NCI-H460 (cell line): ENCODE results near the gene KCNJ14. TPM values are rescaled to one million over a fixed set of nuclear protein-coding genes. Genes with fewer than 3 reads are reported as not detected.

Experiments
- DNase-seq: peaks from one replicate; pipeline ENCODE4 v3.0.0-alpha.2; 2016; ENCODE audit warnings: low read depth; ENCODE audit errors: extremely low read depth
- total RNA-seq: library from RNA; depleted of rRNA; stranded (reverse); fragments of >200 nt; shearing (Covaris generic); gene quantifications from 2 replicates; pipeline ENCODE4 v1.2.3, GENCODE V29; 2014

KCNJ14 gene
- total RNA-seq, 1 experiment from 2014 or later: 2.0 TPM

DNA sequence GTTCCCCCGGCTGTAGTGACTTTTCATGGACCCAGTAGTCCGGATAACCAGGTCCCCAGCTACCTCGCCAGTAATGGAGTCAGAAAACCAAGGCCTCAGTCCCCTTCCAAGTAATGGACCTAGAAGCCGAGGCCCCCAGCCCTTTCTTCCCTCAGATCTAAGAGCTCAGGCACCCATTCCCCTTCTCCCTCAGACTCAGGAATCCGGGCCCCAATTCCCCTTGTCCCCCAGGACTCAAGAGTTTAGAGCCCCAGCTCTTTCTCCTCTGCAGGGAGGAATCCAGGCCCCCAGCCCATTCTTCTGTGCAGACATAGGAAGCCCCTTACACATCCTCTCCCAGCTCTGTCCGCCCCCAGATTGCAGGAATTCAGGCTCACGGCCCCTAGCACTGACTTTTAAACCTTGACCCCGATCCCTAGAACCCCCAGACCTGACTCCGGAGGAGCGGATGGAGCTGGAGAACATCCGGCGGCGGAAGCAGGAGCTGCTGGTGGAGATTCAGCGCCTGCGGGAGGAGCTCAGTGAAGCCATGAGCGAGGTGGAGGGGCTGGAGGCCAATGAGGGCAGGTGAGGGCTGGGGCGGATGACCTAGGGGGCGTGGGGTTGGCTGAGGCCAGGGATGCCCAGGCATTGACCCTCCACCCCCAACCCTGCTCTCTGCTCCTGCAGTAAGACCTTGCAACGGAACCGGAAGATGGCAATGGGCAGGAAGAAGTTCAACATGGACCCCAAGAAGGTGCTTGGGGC lies 14.7 kb downstream of the KCNJ14 start:
- DNase-seq: no peak

DNA sequence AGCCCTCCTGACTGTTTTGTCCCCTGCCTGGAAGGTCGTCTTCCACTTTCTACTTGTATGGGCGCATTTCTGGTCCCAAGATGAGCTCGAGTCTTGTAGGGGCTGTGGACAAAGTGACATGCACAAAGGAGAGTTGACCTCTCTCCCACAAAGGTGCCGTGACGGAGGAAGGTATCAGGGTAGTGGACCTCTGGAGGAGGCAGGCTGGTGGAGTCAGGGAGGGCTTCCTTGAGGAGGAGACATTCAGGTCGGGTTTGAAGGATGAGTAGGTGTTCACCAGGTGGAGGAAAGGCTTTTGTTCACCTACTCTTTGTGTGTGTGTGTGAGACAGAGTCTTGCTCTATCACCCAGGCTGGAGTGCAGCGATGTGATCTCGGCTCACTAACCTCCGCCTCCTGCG lies 15.5 kb downstream of the KCNJ14 start:
- no peak for DNase-seq

DNA sequence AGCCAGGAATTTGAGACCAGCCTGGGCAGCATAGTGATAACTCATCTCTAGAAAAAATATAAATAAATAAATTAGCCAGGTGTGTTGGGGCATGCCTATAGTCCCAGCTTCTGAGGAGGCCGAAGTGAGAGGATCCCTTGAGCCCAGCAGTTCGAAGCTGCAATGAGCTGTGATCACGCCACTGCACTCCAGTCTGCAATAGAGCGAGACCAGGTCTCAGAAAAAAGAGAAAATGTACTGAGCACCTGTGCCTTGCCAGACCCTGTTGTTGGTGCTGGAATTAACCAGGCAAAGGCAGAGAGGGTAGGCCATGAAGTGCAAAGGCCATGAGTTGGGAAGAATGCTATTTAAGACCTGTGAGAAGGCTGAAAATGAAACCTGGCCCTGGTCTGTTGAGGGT lies 16.5 kb downstream of the KCNJ14 start:
- no peak for DNase-seq

DNA sequence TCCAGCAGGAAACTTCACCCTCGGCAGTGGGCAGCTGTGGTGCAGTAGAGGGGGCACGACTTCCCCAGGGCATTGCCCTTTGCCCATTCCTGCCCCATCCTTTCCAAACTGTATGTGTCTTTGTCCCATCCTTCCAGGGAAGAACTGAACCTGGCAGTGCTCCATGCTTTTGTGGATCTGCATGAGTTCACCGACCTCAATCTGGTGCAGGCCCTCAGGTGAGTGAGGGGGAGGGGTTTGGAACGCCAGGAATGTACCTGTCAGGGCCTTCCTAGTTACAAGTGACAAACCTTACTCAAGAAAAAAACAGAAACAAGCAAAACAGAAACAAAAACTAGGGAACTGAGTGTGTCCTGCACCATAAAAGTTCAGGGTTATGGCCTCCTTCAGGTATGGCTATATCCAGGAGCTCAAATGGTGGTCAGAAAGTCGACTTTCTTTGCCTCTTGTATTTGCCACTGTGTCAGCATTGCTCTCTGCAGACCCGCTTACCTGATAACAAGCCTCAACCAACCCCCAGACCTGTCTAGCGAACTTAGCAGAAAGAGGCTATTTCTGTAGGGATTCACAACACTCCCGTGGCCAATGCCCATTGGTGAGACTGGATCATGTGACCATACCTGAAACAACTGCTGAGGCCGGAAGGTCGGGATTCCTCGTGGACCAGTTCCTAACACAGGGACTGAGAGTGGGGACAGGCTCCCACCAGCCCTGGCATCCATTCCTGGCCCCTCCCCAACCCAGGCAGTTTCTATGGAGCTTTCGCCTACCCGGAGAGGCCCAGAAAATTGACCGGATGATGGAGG lies 18.0 kb downstream of the KCNJ14 start:
- DNase-seq: no peak

DNA sequence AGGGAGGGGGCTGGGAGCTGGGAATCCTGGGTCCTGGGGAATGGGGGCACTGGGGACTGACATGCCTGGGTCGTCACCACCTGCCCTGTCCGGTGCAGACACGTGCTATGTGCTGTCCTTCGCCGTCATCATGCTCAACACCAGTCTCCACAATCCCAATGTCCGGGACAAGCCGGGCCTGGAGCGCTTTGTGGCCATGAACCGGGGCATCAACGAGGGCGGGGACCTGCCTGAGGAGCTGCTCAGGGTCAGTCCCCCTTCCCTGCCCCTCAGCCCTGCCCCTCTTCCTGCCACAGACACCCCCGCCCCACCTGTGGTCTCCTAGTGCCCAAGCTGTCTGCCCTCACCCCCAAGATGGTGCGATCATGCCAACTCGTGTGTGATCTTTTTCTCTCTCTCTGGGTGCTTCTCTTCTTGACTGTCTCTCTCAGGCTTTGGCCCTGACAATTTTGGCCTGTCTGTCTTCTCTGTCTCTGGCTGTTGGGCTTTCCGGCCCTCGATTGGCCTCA lies 18.8 kb downstream of the KCNJ14 start:
- no peak for DNase-seq

DNA sequence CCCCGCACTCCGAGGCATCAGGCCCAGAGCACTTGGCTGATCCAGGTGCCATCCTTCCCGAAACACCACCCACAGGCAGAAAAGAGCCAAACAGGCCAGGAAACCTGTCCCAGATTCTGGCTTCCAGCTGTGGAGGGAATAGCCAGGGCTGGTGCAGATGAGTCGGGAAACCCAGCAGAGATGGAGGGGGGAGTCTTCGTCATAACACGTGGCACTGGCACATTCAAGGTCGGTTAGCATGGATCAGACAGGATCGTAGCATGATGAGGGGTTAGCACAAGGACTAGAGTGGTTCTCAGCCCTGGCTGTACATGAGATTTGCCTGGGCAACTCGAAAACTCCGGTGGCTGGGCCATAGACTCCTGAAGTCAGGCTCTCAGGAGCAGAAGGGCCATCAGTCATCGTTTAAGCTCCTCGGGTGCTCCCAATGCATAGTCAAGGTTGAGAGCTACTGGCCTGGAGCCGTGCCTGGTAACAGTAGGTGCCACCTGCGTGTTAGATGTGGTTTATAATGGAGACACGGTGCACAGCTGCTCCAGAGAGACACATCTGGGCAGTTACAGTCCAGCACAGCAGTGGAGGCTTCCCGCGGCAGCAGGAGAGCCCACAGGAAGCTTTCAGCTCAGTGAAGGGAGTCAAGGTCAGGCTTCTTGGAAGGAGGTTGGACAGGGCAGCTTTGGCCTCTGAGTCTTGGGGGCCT lies 20.1 kb downstream of the KCNJ14 start:
- no peak for DNase-seq

DNA sequence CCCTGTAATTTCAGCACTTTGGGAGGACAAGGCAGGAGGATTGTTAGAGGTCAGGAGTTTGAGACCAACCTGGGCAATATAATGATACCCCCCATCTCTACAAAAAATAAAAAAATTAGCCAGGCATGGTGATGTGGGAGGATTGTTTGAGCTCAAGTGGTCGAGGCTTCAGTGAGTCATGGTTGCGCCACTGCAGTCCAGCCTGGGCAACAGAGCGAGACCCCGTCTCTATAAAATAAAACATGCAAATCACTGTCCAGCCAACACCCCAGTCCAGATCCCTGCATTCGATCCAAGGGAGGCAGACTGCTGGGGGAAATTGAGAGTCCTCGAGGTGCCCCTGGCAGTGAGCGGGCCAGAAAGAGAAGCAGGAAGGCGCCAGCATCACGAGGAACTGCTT lies 20.8 kb downstream of the KCNJ14 start:
- no peak for DNase-seq

DNA sequence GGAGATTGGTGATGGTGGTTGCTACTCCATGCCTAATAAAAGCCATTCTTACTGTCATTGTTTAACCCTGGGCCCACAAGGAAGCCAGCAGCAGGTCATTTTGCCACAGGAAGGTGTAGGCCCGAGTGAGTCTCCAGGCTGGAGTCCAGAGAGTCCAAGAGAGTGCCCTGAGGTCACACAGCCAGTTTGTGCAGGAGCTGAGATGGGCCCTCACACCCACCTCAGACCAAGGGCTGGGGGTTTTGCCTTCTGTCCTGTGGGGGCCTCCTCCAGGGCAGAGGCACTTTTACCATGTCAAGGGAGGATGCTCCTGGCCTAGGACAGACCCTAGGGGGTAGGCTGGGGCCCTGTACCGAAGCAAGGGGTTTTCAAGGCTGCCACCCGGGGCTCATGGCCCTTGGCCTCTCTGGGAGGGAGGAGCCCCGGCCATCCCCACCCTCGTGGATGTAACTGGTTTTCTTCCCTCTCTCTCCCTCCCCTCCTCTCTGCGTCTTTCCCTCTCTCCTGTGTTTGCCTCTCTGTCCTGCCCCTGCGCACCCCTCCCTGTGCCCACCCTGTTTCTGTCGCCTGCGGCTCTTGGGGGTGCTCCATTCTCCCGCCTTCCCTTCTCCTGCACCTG lies 21.8 kb downstream of the KCNJ14 start:
- DNase-seq: no peak

DNA sequence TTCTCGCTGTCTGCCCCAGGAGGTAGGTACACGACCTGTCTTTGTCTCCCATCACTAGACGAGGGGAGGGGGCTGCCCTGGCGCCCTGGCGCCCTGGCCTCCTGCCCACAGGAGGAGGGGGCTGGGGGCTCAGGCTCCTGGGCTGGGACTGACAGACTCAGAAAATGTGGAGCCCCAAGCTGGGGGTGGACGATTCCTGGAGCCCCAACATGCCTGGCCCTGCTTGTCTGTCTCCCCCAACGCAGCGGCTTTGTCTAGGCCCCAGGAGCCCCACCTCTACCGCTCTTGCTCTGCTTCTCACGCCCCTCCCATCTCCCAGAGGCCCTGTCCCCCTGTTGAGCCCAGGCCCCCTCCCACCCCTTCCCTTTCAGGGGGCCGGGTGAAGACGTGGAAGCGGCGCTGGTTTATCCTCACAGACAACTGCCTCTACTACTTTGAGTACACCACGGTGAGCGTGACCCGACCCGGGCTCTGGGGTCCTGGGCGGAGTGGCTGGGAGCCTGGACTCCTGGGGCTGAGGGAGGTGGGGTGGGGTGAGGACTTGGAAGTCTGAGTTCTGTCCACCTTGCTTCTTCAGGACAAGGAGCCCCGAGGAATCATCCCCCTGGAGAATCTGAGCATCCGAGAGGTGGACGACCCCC lies 22.4 kb downstream of the KCNJ14 start:
- DNase-seq: no peak

DNA sequence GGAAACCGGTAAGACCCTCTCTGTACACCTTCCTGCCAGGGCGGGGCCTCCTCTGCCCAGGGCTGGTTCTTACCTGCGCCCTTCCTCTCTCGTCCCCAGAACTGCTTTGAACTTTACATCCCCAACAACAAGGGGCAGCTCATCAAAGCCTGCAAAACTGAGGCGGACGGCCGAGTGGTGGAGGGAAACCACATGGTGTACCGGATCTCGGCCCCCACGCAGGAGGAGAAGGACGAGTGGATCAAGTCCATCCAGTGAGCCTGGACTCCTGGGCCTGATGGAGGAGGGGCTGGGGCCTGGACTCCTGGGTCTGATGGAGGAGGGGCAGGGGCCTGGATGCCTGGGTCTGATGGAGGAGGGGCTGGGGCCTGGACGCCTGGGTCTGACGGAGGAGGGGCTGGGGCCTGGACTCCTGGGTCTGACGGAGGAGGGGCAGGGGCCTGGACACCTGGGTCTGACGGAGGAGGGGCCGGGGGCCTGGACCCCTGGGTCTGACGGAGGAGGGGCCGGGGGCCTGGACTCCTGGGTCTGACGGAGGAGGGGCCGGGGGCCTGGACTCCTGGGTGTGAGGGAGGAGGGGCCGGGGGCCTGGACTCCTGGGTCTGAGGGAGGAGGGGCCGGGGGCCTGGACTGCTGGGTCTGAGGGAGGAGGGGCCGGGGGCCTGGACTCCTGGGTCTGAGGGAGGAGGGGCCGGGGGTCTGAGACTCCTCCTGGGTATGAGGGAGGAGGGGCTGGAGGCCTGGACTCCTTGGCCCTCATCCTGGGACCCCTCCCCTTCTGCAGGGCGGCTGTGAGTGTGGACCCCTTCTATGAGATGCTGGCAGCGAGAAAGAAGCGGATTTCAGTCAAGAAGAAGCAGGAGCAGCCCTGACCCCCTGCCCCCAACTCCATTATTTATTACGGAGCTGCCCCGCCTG lies 23.2 kb downstream of the KCNJ14 start:
- DNase-seq: no peak

DNA sequence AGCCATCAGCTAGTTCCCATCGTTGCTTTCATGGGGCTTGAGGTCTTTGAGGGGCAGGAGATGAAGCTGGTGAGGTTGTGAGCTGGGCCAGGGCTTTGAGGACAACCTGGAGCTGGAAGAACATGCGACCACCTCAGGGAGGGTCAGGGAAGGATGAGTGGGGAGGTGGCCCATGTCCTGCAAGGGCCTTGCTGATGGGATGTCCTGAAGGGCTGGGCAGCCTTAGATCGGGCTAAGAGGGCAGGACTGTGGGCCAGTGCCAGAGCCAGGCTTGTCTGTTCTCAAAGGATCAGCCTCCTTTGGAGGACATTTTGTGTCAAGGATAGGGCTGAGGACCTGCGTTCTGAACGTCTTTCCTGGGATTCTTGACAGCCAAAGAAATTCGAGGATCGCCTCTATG lies 24.3 kb downstream of the KCNJ14 start:
- no peak for DNase-seq

DNA sequence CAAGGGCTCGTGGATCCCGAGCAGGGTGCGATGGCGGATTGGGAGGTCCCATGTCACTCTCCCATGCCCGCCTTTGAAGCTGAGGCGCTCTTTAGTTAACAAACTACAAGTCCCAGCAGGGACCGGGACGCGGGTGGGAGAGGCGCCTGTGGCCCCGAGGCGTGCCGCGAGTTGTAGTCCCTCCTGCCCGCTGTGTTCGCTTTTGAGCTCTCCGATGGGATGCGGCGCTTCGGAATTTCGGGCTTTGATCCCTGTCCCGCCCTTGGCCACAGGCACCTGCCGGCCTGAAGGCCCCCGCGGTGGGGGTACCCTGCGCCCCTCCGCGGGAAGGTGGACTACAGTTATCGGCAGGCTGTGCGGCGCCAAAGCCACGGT lies 24.8 kb downstream of the KCNJ14 start:
- no peak for DNase-seq

DNA sequence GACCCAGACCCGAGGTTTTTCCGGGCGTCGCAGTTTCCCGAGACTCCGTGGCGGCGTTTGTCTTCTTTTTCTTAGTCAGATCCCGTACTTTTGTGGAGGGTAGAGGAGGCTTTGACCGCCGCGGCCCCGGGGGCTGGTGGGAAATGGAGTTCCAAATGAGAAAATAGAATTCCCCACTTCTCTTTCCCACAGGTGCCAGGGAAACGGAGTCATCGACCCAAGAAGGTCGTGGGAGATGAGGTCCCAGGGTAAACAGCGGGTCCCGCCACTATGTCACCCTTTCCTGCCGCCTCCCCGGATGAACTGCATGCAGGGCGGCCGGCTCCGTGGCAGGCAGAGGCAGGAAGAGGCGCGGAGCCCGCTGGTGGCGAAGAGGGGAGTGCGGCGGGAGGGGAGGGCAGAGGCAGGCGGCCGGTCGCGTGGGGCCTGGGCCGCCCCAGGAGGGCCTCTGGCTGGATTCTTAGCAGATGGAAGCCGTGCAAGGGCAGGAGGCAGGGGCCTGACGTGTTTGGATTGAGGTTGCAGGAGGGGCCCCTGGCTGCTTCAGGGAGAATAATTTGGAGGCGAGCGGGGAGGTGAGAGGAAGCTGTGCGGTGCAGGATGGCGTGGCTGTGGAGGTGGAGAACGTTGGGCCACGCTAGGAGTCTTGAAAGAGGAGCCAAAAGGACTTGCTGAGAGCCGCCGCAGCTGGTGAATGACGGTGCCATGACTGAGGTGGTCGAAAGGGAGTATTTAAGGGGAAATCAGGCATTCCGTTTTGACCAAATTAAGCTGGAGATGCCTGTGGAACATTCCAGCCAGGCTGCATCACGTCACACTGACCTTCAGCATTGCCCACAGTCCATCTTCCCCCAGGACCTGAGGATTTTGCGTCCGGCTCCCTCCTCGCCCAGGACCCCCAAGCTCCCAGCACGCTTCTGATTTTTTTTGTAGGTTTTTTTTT lies 25.5 kb downstream of the KCNJ14 start:
- no peak for DNase-seq

DNA sequence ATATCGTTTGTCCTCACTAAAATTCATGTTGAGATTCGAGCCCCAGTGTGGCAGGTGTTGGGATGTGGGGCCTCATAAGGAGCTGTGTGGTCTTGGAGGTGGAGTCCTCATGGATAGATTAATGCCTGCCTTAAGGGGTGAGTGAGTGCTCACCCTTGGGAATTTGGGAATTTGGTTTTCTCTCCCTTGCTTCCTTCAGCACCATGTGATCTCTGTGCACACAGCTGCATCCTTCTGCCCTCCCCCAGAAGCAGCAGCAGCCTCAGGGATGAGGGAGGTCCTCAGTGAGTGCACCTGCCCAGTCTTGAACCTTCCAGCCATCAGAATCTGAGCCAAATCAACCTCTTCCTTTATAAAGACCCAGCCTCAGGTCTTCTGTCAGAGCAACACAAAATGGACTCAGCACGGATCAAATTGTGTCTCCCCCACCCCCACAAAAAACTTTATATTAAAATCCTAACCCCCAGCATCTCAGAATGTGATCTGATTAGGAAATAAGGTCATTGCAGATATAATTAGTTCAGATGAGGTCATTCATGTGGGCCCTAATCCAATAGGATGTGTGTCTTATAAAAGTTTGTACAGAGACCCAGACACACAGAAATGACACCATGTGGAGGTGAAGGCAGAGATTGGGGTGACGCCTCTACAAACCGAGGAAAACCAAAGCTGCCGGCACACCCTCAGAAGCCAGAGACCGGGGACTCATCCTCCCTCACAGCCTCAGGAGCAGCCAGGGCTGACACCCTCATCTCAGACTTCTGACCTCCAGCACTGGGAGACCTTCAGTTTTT lies 26.7 kb downstream of the KCNJ14 start:
- no peak for DNase-seq

DNA sequence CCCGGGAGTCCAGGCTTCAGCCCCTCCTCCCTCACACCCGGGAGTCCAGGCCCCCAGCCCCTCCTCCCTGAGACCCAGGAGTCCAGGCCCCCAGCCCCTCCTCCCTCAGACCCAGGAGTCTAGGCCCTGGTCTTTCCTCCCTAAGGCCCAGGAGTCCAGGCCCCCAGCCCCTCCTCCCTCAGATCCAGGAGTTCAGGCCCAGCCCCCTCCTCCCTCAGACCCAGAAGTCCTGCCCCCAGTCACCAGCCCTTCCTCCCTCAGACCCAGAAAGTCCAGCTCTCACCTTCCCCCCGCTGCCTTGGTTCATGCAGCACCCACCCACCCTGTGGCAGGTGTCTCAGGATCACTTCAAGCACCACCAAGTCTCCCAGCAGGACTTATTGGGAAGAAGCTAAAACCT lies 27.9 kb downstream of the KCNJ14 start:
- DNase-seq: no peak

DNA sequence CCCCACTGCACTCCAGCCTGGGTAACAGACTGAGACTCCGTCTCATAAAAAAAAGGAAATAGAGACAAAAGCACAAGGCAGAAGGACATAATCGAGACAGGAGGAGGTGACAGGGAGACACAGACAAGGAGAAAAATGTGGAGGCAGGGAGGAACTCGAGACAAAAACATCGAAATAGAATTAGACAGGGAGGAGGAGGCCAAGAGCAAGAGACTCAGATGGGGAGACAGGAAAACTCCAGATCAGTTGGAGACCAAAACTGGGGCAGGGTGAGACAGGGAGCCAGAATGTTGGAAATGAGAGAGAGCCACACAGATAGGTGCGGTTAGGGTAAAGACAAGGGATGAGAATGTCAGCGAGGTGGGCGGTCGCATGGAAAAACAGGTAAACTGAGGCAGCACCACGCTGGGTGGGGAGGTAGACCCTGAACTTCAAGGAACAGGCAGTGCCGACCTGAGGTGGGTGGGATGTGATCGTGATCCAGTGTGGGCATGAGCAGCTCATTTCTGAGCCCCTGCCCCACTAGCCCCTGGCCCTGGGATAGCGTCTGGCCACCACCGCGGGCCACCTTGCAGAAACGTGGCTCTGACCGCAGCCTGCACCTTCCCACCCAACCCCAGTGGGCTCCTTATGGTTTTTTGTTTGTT lies 29.0 kb downstream of the KCNJ14 start:
- DNase-seq: no peak
